HG03575 (cell line): ENCODE measurements around the gene KLF1.
"Not testable (repeated sequence)": the region's sequence is repeated elsewhere in the genome, so short reads cannot be mapped to it uniquely, and the experiment has no call there.

Experiments used
- ATAC-seq: cut with Tn5 transposase; IDR thresholded peaks from one replicate; pipeline ENCODE4 v1.9.1; 2021; ENCODE audit not compliant: unreplicated experiment, insufficient number of reproducible peaks, low FRiP score; ENCODE audit errors: extremely low read depth

The KLF1 gene

DNA sequence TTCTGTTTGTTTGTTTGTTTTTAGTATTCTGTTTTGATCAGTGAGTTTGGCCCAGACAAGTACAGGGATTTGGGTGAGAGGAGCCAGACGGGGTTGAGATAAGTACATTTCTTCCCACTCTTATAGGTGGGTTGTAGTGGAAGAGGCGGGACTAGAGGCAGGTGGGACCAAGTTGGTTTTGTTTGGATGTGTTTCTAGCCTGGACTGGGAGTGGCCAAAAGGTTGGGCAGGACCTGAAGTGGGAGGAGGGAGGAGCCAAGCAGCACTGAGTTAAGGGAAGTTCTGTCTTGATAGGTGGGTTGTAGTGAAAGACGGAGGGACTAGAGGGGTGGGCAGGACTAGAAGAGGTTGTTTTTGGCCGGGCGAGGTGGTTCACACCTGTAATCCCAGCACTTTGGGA, 14.7 kb downstream of the KLF1 start:
- ATAC-seq = no peak

- ATAC-seq = no peak
Observed at GRCh38 chr19:12871681-12872080, 15.3 kb downstream of the KLF1 start.

GRCh38 chr19:12868540-12869112, 18.4 kb downstream of the KLF1 start:
- no peak for ATAC-seq

DNA sequence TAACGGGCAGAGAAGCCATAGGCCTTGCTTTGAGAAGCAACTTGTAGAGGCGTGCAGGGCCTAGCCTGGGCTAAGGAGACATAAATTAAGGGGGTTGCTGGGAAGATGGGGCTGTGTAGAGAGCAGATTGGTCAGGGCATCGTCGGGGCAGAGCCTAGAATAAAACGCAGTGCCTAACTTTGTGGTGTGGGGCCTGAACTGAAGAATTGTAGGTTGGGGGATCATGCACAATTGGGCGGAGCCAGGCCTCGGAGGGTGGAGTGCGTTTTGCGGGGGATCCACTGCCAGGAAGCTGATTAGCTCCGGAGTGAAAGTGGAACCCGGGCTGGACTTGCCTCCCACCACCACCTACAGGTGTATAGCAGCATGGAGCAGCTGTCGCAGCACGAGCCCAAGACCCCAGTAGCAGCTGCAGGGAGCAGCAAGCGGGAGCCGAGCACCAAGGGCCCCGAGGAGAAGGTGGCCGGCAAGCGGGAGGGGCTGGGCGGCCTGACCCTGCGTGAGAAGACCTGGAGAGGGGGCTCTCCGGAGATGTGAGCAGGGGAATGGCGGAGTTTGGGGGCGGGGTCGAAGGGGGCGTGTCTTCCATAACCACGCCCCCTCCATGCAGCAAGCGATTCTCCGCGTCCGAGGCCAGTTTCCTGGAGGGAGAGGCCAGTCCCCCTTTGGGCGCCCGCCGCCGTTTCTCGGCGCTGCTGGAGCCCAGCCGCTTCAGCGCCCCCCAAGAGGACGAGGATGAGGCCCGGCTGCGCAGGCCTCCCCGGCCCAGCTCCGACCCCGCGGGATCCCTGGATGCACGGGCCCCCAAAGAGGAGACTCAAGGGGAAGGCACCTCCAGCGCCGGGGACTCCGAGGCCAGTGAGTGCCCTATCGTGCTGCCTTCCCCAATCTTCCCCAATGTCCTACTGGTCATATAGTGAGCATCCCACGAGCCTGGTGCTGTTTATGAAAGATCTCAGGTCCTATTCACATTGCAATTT, 19.6 kb downstream of the KLF1 start:
- no peak for ATAC-seq

DNA sequence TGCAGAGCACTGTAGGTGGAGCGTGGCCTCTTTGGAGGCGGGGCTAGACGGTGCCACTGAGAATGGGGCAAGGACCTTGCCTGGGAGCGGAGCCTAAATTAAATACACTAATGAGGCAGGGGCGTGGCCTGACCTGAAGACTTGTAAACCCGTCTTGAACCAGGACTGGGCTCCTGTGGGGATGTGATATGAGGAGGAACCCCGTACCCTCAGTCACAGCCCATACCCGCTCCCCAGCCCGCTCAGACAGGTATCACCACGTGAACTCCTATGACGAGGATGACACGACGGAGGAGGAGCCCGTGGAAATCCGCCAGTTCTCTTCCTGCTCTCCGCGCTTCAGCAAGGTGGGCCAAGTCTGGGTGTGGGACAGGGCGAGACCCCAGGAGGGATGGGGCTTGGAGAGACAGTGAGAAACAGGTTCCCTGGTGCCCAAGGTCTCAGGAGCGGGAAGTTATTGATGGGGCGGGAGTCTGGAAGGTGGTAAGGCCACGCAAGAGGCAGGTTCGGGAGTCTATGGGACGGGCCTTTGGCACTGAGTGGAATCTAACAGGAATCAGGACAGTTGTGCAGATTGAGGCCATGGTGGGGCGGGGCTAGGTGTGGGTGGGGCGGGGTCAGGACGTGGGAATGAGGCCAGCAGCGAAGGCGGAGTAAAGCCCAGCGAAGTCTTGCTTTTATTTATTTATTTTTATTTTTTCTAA, 20.4 kb downstream of the KLF1 start:
- ATAC-seq = no peak

GRCh38 chr19:12865746-12866415, 21.1 kb downstream of the KLF1 start:
- ATAC-seq = no peak

DNA sequence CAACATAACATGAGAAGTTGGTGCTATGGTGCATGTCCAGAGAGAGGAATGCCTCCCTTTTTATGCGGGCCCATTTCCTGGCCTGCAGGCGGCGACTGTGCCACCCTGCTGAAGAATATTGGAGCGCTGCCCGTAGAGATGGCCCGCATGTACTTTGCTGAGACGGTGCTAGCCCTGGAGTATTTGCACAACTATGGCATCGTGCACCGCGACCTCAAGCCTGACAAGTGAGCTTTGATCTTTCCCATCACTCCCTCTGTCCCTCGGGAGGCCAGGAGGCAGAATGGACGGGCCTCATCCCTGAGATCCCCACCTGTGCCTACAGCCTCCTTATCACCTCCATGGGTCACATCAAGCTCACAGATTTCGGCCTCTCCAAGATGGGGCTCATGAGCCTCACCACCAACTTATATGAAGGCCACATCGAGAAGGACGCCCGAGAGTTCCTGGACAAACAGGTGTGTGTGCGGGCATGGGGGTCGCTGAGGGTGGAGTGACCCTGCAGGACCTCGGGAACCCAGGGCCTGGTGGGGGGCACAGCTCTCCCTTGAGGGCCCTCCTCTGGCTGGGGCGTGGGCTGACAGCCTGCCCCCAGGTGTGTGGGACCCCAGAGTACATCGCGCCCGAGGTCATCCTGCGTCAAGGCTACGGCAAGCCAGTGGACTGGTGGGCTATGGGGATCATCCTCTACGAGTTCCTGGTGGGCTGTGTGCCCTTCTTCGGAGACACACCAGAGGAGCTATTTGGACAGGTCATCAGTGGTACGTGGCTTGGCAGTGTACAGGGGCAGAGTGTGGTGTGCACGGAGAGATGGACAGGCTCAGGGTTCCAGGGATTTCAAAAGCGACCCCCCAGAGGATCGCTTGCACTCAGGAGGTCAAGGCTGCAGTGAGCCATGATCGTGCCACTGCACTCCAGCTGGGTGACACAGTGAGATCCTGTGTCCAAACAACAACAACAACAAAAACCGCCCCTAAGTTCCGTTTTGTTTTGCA, 22.0 kb downstream of the KLF1 start:
- no peak for ATAC-seq

- no peak for ATAC-seq
Observed at GRCh38 chr19:12864143-12864542, 22.9 kb downstream of the KLF1 start.

DNA sequence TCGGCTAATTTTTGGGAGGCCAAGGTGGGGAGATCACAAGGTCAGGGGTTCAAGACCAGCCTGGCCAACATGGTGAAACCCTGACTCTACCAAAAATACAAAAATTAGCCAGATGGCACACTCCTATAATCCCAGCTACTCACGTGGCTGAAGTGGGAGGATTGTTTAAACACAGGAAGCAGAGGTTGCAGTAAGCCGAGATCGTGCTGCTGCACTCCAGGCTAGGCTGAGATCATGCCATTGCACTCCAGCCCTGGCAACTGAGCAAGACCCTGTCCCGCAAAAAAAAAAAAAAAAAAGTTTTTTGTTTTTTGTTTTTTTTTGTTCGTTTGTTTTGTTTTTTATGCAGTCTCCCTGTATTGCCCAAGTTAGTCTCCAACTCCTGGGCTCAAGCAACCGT, 27.5 kb downstream of the KLF1 start:
- ATAC-seq = no peak

GRCh38 chr19:12858041-12858928, 28.7 kb downstream of the KLF1 start:
- no peak for ATAC-seq

DNA sequence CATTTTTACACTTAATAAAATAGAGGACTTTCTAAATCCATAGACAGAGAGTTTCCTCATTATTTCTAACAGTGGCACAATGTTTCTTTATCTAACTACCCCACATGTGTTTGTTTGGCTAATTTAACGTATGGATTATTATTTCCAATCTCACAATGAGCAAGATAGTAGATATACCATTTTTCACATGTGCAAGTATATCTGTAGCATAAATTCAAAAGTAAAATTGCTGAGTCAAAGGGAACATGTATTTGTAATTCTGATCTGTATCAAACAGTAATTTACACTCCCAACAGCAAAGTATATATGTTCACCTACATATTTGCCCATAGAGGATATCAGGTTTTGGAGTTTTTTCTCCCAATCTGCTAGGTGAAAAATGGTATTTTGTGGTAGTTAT, 30.3 kb downstream of the KLF1 start:
- ATAC-seq = no peak

DNA sequence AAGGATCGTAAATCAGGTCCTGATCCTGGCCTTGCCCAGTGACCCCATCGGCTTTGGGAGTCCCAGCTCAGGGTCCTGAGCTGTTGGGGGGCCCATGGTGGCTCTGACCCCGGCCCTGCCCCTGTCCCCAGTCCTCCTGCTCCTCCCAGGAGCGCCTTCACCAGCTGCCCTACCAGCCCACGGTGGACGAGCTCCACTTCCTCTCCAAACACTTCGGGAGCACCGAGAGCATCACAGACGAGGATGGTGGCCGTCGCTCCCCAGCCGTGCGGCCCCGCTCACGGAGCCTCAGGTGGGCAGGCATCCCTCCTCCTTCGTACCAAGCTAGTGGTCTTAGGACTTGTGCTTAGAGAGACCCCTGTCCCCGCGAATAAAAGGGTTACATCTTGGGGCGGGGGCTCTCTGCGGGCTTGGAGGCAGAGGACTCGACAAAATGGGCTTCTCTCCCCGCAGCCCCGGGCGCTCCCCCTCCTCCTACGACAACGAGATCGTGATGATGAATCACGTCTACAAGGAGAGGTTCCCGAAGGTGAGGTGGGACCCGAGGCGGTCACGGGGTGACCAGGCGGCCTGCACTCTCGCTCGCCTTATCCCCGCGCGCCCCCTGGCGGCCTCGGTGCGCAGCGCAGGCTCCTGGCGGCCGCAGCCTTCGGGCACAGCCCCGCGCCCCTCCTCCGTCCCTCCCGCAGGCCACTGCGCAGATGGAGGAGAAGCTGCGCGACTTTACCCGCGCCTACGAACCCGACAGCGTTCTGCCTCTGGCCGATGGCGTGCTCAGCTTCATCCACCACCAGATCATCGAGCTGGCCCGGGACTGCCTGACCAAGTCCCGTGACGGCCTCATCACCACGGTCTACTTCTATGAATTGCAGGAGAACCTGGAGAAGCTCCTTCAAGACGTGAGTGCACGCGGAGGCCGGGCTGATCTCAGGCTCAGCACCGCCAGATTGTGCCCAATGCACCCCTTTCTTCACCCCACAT, 39.6 kb downstream of the KLF1 start:
- no peak for ATAC-seq

- not testable (repeated sequence) for ATAC-seq
Observed at GRCh38 chr19:12846613-12847012, 40.4 kb downstream of the KLF1 start.

GRCh38 chr19:12843999-12844732, 42.8 kb downstream of the KLF1 start:
- ATAC-seq = no peak

DNA sequence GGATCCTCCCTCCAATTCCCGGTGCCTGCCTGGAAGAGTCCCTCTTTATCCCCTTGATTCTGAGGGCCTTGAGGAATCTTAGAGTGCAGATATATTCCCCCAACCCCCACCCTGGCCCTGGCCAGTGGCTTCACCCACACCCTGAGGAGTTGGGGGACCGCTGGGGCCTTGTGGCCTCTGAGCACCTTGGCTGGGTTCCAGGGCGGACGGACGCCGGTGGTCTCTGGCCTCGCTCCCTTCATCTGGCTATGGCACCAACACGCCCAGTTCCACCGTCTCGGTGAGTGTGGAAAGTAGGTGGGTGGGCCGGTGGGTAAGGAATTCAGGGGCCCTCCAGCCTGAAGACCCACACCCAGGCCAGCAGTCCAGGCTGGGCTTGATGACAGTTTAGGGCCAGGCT, 43.7 kb downstream of the KLF1 start:
- ATAC-seq = no peak

DNA sequence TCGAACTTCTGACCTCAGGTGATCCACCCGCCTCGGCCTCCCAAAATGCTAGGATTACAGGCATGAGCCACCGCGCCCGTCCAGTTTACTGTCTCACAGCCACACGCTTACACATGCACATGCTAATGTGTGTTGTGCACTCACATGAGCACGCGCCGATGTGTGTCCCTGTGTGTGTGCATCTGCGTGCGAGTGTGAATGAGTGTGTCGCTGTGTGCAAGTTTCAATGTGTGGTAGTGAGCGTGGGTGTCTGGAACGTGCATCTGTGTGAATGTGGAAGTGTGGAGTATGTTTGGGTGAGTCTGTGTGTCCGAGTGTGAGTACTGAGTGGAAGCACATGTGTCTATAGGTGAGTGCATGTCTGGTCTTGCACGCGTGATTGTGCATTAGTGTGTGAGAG, 44.5 kb downstream of the KLF1 start:
- no peak for ATAC-seq
